ENCODE data around the gene HMG20A. TPM values are rescaled to one million over a fixed set of nuclear protein-coding genes. Genes with fewer than 3 reads are reported as not detected.

The HMG20A gene
- polyA plus RNA-seq, 3 donors: 11.6 to 26.4 (median 17.7) TPM

DNA sequence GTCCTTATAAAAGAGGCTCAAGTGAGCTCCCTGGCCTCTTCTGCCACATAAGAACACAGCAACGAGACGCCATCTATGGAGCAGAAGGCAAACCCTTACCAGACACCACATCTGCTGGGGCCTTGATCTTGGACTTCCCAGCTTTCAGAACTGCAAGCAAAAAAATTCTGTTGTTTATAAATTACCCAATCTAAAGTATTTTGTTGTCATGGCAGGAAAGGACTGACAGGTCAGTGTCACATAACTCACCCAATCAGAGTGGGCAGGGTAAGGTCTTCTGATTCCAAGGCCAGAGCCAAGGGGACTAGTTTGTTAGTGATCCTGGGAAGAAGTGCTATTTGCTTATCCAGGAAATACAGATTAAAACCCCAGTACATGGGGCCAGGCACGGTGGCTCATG lies 98.9 kb downstream of the HMG20A start:
- intact Hi-C loops (cut with micrococcal nuclease): no loop called here
- H3K36me3 ChIP-seq (replicated peaks in 1 of 2; ENCODE audit: control insufficient read depth in 1 of 2, insufficient read depth in 2 of 2, low read length in 2 of 2): no peaks in the 10 kb centered on the region
- Mint-ChIP-seq H3K4me3 (no peak overlapping the region), H3K4me1 (no peaks in the 10 kb centered on the region), H3K27me3 (ENCODE audit: low read depth in 3 of 3) (peaks cover 18 to 34% (median 25%) of the 10 kb centered on the region in 3 donors), H3K36me3 (no peaks in the 10 kb centered on the region), H3K27ac (no peak overlapping the region), H3K9me3 (no peaks in the 10 kb centered on the region)
- peaks cover 0 to 3% of the 10 kb centered on the region in 2 donors for H3K27me3 ChIP-seq (ENCODE audit: control insufficient read depth in 2 of 2, insufficient read depth in 2 of 2, low read length in 2 of 2)
- no peak for DNase-seq
- TF ChIP-seq, protein P1, sequence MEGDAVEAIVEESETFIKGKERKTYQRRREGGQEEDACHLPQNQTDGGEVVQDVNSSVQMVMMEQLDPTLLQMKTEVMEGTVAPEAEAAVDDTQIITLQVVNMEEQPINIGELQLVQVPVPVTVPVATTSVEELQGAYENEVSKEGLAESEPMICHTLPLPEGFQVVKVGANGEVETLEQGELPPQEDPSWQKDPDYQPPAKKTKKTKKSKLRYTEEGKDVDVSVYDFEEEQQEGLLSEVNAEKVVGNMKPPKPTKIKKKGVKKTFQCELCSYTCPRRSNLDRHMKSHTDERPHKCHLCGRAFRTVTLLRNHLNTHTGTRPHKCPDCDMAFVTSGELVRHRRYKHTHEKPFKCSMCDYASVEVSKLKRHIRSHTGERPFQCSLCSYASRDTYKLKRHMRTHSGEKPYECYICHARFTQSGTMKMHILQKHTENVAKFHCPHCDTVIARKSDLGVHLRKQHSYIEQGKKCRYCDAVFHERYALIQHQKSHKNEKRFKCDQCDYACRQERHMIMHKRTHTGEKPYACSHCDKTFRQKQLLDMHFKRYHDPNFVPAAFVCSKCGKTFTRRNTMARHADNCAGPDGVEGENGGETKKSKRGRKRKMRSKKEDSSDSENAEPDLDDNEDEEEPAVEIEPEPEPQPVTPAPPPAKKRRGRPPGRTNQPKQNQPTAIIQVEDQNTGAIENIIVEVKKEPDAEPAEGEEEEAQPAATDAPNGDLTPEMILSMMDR (IDR thresholded peaks at IDR 0.05): no peak
- no peak overlapping the region for H3K4me3 ChIP-seq (replicated peaks in 1 of 3; ENCODE audit: low read depth in 2 of 3, low read length in 3 of 3)
- H3K4me2 ChIP-seq (replicated peaks; ENCODE audit: extremely low read depth, low read length, poor library complexity, severe bottlenecking): no peak overlapping the region
- H3K4me1 ChIP-seq (ENCODE audit: control insufficient read depth in 1 of 2, insufficient read depth in 2 of 2, low read length in 2 of 2): no peaks in the 10 kb centered on the region
- H3K27ac ChIP-seq (ENCODE audit: low read depth in 1 of 2, low read length in 2 of 2): no peak overlapping the region
- no peak overlapping the region for H3K9ac ChIP-seq (ENCODE audit: insufficient read depth, low read length, poor library complexity, severe bottlenecking)
- H3K79me2 ChIP-seq (ENCODE audit: insufficient read depth, low read length): no peaks in the 10 kb centered on the region
- H2AFZ ChIP-seq (ENCODE audit: insufficient read depth, low read depth, low read length, poor library complexity, severe bottlenecking): no peak overlapping the region
- H3K9me3 ChIP-seq (replicated peaks in 1 of 2; ENCODE audit: control insufficient read depth in 1 of 2, insufficient read depth in 1 of 2, low read length in 2 of 2): no peaks in the 10 kb centered on the region
- no peaks in the 10 kb centered on the region for H4K20me1 ChIP-seq (ENCODE audit: insufficient read depth, low read length)
- no CpG with 5 or more reads among the region's 3 CpGs for WGBS (ENCODE audit: insufficient coverage)

DNA sequence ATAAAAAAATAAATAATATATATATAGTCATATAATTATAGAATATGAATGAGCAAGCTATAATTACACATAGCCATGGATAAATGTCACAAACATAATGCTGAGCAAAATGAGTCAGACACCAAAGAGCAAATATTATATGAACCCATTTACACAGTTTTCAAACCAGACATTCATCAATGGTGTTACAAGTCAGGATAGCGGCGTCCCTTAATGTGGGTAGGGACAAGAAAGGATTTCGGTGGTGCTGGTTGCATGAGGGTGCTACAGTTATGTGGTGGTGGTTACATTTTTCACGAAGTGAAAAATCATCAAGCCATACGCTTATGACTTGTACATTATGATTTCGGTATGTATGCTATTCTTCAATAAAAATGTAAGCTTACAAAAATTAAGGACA lies 100.5 kb downstream of the HMG20A start:
- peaks cover 12 to 30% (median 18%) of the 10 kb centered on the region in 3 donors for H3K27me3 Mint-ChIP-seq (ENCODE audit: low read depth in 3 of 3)
- Histone ChIP-seq H4K20me1 (ENCODE audit: insufficient read depth, low read length) (no peaks in the 10 kb centered on the region), H3K9me3 (replicated peaks in 1 of 2; ENCODE audit: control insufficient read depth in 1 of 2, insufficient read depth in 1 of 2, low read length in 2 of 2) (no peaks in the 10 kb centered on the region), H3K27ac (ENCODE audit: low read depth in 1 of 2, low read length in 2 of 2) (no peak overlapping the region), H2AFZ (ENCODE audit: insufficient read depth, low read depth, low read length, poor library complexity, severe bottlenecking) (no peak overlapping the region), H3K27me3 (ENCODE audit: control insufficient read depth in 2 of 2, insufficient read depth in 2 of 2, low read length in 2 of 2) (peaks cover 0 to 3% of the 10 kb centered on the region in 2 donors), H3K4me3 (replicated peaks in 1 of 3; ENCODE audit: low read depth in 2 of 3, low read length in 3 of 3) (no peak overlapping the region), H3K4me1 (ENCODE audit: control insufficient read depth in 1 of 2, insufficient read depth in 2 of 2, low read length in 2 of 2) (no peaks in the 10 kb centered on the region), H3K36me3 (replicated peaks in 1 of 2; ENCODE audit: control insufficient read depth in 1 of 2, insufficient read depth in 2 of 2, low read length in 2 of 2) (no peaks in the 10 kb centered on the region), H3K4me2 (replicated peaks; ENCODE audit: extremely low read depth, low read length, poor library complexity, severe bottlenecking) (no peak overlapping the region), H3K79me2 (ENCODE audit: insufficient read depth, low read length) (no peaks in the 10 kb centered on the region), H3K9ac (ENCODE audit: insufficient read depth, low read length, poor library complexity, severe bottlenecking) (no peak overlapping the region)
- intact Hi-C loops (cut with micrococcal nuclease): no loop called here
- no peaks in the 10 kb centered on the region for H3K36me3 Mint-ChIP-seq
- H3K4me1 Mint-ChIP-seq: no peaks in the 10 kb centered on the region
- DNase-seq: no peak
- TF ChIP-seq, protein P1 (IDR thresholded peaks at IDR 0.05): no peak
- WGBS (ENCODE audit: insufficient coverage): 94% methylated on average over 3 of the region's 6 CpGs
- no peaks in the 10 kb centered on the region for H3K9me3 Mint-ChIP-seq
- H3K27ac Mint-ChIP-seq: no peak overlapping the region
- H3K4me3 Mint-ChIP-seq: no peak overlapping the region

Measured in CD14-positive monocyte (primary cell).